Astrocyte (in vitro differentiated cells and primary cell): ENCODE data around the gene ANO2. TPM values are rescaled to one million over a fixed set of nuclear protein-coding genes. Genes with fewer than 3 reads are reported as not detected.

ENCODE experiments used
- DNase-seq: peaks from one replicate; pipeline ENCODE4 v3.0.0-alpha.2; 2010; ENCODE audit warnings: low read depth
- FAIRE-seq: peaks from 2 replicates; lab custom pipeline; 2011; peaks lifted over from hg19 to GRCh38; lab: Jason Lieb, UNC
- H2AFZ ChIP-seq: 2 replicates; pipeline ENCODE4 v1.6.0; 2012; ENCODE audit warnings: low read depth, low read length, inconsistent platforms
- H3K27ac ChIP-seq: 2 replicates; pipeline ENCODE4 v1.5.1; 2011; ENCODE audit warnings: low read depth, low read length, inconsistent platforms
- H3K27me3 ChIP-seq: 2 replicates; pipeline ENCODE4 v1.6.0; 2011; ENCODE audit warnings: low read length, inconsistent platforms; ENCODE audit not compliant: insufficient read depth
- H3K36me3 ChIP-seq: 2 replicates; pipeline ENCODE4 v1.5.1; 2011; ENCODE audit warnings: low read length, inconsistent platforms; ENCODE audit not compliant: insufficient read depth
- H3K4me1 ChIP-seq: 2 replicates; pipeline ENCODE4 v1.5.1; 2011; ENCODE audit warnings: low read length, inconsistent platforms; ENCODE audit not compliant: insufficient read depth
- H3K4me2 ChIP-seq: 2 replicates; pipeline ENCODE4 v1.6.0; 2012; ENCODE audit warnings: low read length, inconsistent platforms
- H3K4me3 ChIP-seq: 2 replicates; pipeline ENCODE4 v1.5.1; 2011; ENCODE audit warnings: low read depth, mild to moderate bottlenecking, low read length, inconsistent platforms; ENCODE audit not compliant: insufficient read depth
- H3K79me2 ChIP-seq: 2 replicates; pipeline ENCODE4 v1.6.0; 2012; ENCODE audit warnings: mild to moderate bottlenecking, low read length, inconsistent platforms; ENCODE audit not compliant: insufficient read depth
- H3K9ac ChIP-seq: 2 replicates; pipeline ENCODE4 v1.6.0; 2012; ENCODE audit warnings: mild to moderate bottlenecking, low read length, inconsistent platforms
- H3K9me3 ChIP-seq: 2 replicates; pipeline ENCODE4 v1.5.1; 2012; ENCODE audit warnings: low read depth, mild to moderate bottlenecking, low read length, inconsistent platforms; ENCODE audit not compliant: insufficient read depth
- H4K20me1 ChIP-seq: 2 replicates; pipeline ENCODE4 v1.6.0; 2012; ENCODE audit warnings: low read length, inconsistent platforms; ENCODE audit not compliant: insufficient read depth
- H3K27ac Mint-ChIP-seq: one replicate; pipeline ENCODE4 v1.8.0; 2021; ENCODE audit warnings: mild to moderate bottlenecking, mixed read lengths; ENCODE audit not compliant: unreplicated experiment
- H3K27me3 Mint-ChIP-seq: one replicate; pipeline ENCODE4 v1.8.0; 2021; ENCODE audit warnings: low read depth, mixed read lengths; ENCODE audit not compliant: unreplicated experiment
- H3K36me3 Mint-ChIP-seq: one replicate; pipeline ENCODE4 v1.8.0; 2021; ENCODE audit warnings: low read depth, mixed read lengths; ENCODE audit not compliant: unreplicated experiment
- H3K4me1 Mint-ChIP-seq: one replicate; pipeline ENCODE4 v1.8.0; 2021; ENCODE audit warnings: low read depth, mixed read lengths; ENCODE audit not compliant: unreplicated experiment
- H3K4me3 Mint-ChIP-seq: one replicate; pipeline ENCODE4 v1.8.0; 2021; ENCODE audit warnings: mild to moderate bottlenecking, moderate library complexity, mixed read lengths; ENCODE audit not compliant: unreplicated experiment
- H3K9me3 Mint-ChIP-seq: one replicate; pipeline ENCODE4 v1.8.0; 2021; ENCODE audit warnings: mild to moderate bottlenecking, mixed read lengths; ENCODE audit not compliant: unreplicated experiment
- CTCF ChIP-seq: IDR thresholded peaks from 2 replicates; pipeline ENCODE4 v1.5.1; 2011; ENCODE audit warnings: low read depth, mild to moderate bottlenecking, inconsistent platforms, low read length, moderate library complexity; ENCODE audit not compliant: insufficient read depth
- EZH2 ChIP-seq: IDR thresholded peaks from 2 replicates; pipeline ENCODE4 v1.6.1; 2012; ENCODE audit warnings: mild to moderate bottlenecking, low read length, inconsistent platforms; ENCODE audit not compliant: insufficient read depth
- total RNA-seq: library from RNA; stranded (reverse); gene quantifications from 2 replicates; pipeline ENCODE4 v1.2.1, GENCODE V29; 2021

ANO2 gene
- total RNA-seq, 1 donor from 2014 or later, result 0.93 TPM

- Histone ChIP-seq H3K4me1 (no peaks in the 10 kb centered on the region), H3K4me3 (no peak overlapping the region), H3K4me2 (no peak overlapping the region), H3K27ac (no peak overlapping the region), H4K20me1 (no peaks in the 10 kb centered on the region), H3K9me3 (no peaks in the 10 kb centered on the region), H3K79me2 (no peaks in the 10 kb centered on the region), H3K9ac (no peak overlapping the region), H3K36me3 (no peaks in the 10 kb centered on the region), H3K27me3 (no peaks in the 10 kb centered on the region), H2AFZ (no peak overlapping the region)
- Mint-ChIP-seq H3K4me3 (no peak overlapping the region), H3K4me1 (peaks cover 1% of the 10 kb centered on the region), H3K27me3 (peaks cover 28% of the 10 kb centered on the region), H3K27ac (no peak overlapping the region), H3K9me3 (peaks cover 1% of the 10 kb centered on the region), H3K36me3 (peaks cover 5% of the 10 kb centered on the region)
- no peak for FAIRE-seq
- DNase-seq, result no peak
- TF ChIP-seq CTCF (no peak), EZH2 (no peak)
Observed at GRCh38 chr12:5518584-5519365, 426.3 kb downstream of the ANO2 start.

- FAIRE-seq (no peak), DNase-seq (no peak)
- Histone ChIP-seq H3K36me3 (no peaks in the 10 kb centered on the region), H3K27ac (no peak overlapping the region), H3K4me3 (no peak overlapping the region), H3K27me3 (no peaks in the 10 kb centered on the region), H3K9ac (no peak overlapping the region), H3K9me3 (no peaks in the 10 kb centered on the region), H3K79me2 (no peaks in the 10 kb centered on the region), H2AFZ (no peak overlapping the region), H3K4me2 (no peak overlapping the region), H3K4me1 (no peaks in the 10 kb centered on the region), H4K20me1 (no peaks in the 10 kb centered on the region)
- no peak overlapping the region for H3K27ac Mint-ChIP-seq
- H3K4me1 Mint-ChIP-seq, result no peaks in the 10 kb centered on the region
- peaks cover 4% of the 10 kb centered on the region for H3K36me3 Mint-ChIP-seq
- TF ChIP-seq EZH2 (no peak), CTCF (no peak)
- no peak overlapping the region for H3K4me3 Mint-ChIP-seq
- H3K9me3 Mint-ChIP-seq, result peaks cover 1% of the 10 kb centered on the region
- H3K27me3 Mint-ChIP-seq, result peaks cover 37% of the 10 kb centered on the region
Observed at GRCh38 chr12:5516371-5517241, 428.5 kb downstream of the ANO2 start.
